HG03558 (cell line): ENCODE results near the gene ATP8A2.

Source experiments
- ATAC-seq: cut with Tn5 transposase; IDR thresholded peaks from one replicate; pipeline ENCODE4 v1.9.1; 2021; ENCODE audit warnings: moderate number of reproducible peaks; ENCODE audit not compliant: unreplicated experiment; ENCODE audit errors: extremely low read depth

The ATP8A2 gene

DNA sequence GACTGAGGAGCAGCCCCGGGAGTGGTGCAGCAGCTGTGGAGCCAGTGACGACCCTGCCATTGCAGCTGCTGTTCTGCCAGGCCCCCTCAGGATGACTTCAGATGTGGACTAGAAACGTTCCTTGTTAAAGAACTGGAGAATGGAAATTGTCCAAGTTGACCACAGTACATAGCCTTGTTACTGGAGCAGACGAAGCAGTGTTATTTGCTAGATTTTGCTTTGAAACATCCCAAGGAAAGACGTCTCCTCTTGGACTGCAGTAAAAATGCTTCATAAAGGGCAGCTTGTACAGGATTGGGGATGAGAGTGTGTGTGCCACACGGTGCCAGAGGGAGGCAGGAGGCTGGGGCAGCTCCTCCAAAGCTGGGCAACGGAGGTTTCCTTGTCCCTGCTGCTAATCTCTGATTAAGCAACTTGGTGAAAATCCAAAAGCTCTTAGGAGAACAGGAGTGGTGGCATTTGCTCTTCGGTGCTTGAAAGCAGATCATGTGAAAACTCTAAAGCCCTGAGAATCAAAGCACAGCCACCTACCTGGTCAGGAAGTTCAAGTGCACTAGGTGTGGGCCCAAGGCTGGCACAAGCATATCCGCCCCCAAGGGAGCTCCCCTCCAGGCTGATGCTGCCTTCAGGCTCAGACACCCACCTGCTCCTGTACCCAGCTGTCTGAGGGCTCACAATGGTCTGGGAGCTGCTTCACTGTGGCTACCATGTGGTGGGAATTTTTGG is 645.6 kb downstream of the ATP8A2 start:
- ATAC-seq = no peak

DNA sequence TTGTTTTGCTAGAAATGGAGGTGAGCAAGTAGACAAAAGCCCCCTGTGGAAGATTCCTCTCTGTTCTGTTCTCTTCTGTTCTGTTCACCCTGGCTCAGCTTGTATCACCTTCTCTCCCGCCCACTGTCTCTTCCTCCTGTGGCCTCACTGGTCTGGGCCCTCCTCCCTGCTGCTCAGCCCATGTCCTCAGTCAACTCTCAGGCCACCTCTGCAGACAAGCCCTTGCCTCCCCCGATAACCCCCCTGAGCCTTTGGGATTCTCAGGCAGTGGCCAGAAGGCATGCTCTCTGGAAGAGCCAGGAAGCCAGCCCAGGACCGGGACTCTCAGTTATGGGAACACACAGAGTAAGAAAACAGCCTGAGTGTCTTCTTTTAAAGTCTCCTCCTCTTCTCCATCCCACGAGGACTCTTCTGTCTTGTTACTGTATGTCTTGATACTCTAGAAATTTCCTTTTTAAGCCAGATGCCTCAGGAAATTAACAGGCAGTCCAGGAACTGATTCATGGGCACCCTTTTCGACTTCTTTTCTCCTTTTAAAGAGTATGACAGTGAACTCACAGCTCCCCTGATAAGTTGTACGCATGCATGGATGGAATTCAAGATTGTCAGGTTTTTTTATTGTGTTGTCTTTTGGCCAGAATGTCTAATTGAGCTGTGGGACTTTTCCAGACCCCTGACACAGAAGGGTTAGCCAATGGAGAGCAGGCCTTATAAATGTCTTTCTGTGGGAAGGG is 646.3 kb downstream of the ATP8A2 start:
- no peak for ATAC-seq

DNA sequence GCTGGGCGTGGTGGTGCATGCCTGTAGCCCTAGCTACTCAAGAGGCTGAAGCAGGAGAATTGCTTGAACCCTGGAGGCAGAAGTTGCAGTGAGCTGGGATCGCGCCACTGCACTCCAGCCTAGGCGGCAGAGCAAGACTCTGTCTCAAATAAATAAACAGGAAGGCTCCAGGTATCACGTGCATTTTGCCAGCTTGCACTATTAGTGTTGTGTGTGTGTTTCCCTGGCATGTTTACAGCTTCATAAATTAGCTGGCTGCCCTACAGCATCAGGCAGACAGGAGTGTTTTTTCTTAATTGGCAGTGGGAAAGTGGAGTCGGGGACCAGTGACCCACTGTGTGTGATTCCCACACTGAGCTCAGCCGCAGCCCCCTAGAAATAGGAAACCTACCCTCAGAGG is 647.5 kb downstream of the ATP8A2 start:
- no peak for ATAC-seq

DNA sequence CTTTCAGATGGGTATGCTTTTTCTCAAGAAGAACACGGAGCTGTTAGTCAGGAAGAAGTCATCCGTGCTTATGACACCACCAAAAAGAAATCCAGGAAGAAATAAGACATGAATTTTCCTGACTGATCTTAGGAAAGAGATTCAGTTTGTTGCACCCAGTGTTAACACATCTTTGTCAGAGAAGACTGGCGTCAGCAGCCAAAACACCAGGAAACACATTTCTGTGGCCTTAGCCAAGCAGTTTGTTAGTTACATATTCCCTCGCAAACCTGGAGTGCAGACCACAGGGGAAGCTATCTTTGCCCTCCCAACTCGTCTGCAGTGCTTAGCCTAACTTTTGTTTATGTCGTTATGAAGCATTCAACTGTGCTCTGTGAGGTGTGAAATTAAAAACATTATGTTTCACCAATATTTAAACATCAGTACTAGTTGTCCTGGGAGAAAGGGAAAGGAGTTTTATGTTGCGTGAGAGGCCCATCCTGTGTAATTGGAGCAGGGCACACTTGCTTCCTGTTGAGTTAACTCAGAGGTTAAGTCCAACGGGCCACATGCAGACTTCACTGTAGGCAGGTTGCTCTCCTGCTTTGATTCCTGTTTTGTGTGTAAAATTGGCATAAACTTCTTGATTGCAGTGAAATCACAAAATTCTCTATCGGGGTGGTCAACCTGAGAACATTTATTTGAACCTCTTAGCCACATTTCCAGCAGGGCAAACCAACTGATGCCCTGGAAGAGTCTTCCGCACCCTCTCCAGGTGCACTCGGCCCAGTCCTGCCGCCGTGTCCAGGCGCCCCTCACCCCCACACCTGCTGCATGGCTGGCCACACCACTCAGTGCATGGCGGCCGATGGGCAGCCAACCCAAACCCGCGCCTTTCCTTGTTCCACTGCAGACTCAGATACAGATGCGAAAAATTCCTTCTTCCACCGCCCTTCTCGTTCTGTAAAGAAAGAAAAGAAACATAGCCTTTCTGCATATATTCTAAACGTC is 648.4 kb downstream of the ATP8A2 start:
- no peak for ATAC-seq

DNA sequence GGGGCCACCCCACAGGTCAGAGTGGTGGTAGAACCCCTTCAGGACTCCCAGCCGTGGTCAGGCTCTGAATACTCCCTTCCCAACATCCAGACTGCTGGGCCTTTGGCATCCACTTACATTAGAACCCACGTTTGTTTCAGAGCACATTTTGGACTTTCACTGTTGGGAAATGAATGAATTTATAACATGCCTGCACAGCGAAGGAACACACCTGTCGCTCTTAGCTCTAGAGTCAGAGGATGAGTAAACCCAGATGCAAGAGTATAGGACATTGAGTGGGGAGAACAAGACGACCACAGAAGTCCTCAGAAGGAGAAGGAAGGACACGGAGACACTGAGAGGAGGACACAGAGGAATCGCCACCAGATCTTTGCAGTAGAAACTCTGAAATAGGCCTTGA is 649.1 kb downstream of the ATP8A2 start:
- ATAC-seq = no peak

DNA sequence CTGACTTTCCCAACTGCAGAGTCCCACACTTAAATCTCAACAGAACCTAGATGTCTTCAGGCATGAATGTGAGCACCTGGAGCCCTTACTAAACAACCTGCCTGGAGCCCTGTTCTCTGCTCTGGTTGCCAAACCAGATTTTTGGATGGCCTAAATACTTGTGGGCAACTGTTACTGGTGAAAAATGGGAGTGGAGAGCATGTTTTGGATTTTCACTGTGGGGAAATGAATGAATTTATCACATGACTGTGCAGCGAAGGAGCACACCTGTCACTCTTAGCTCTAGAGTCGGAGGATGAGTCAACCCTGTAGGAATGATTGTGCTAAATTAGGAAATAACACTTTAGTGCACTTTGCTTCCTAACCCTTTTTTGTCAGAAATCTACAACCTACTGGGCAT is 649.7 kb downstream of the ATP8A2 start:
- ATAC-seq = no peak

DNA sequence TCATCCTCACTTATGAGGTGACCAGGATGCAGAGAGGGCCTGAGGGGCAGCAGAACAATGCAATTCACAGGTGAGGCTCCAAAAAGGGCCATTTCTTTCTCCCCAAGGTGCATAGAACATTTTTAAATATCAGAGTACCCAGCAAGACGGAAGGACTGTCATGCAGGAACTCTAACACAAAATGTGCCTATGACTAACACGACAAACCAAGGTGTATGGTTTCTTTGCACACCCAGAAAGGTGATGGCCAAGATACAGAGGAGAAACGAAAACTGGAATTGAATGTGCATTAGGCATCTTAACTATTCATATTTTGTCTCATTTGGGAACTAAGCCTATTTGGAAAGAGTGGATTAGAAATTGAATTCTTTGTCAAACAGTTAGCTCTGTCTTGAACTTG is 650.2 kb downstream of the ATP8A2 start:
- no peak for ATAC-seq

DNA sequence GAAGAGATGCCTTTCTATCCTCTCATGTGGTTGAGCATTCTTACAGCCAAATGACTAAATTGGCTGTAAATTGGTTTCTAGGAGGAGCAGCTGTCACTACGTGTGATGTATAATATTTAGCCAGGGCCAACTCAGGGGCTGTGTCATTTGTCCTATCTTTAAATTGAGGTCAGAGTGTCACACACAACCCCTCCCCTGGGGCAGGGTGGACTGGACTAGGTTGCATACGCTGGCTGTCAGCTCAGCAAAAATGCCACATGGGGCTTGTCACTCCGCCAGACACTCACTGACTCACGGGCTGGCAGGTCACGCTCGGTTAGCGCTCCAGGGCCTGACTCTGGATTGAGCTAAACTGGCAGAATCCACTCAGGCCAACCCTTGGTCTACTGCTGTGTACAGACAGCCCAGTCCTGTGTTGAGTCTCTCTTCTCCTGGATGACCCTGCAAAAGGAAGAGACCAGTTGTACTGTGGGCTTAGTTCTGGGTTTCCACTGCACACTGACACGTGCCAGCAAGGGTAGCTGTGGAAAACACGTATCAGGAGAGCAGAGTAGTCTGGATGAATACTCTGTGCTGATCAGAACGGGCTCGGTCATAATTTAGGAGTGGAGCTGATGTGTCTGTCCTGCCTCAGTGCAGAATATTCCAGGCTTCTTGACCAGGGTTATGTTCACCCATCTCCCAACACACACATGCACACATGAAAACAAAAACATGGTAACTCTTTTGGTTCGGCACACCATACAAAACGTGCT is 650.9 kb downstream of the ATP8A2 start:
- no peak for ATAC-seq

DNA sequence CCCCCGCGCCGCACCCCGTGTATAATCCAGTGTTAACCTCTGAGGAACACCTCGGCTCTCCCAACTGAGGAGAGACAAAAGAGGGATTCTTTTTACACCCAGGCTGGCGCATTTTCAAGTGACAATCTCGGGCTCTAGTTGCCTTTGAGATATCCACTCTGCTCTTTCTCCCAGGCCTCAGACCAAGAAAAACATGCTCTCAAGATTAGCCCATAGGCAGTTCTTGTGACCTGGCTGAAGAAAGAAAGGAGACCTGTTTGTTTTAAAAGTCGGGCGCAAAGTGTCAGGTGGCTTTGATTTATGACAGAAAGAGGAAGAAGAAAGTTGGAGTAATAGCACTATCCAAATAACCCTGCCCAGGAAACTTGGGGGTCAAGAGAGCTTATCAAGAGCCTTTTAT is 652.8 kb downstream of the ATP8A2 start:
- ATAC-seq = no peak

DNA sequence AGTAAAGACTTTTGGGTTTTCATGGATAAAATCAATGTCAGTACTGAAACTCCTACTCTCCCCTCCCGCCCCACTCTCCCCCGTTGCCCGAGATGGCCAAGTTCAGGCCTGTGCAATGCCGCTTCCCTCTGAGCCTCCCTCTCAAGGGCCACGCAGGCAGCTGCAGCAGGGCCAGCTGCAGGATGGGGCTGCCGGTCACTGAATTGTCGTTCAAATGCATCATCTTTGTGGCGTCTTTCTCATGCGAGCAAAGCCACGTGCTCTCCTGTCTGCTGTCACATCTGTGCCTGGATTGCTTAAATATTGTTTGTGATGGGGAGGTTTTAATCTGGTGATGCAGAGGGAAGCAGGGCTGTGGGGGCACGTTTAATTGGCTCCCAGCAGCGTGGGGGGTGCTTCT is 653.4 kb downstream of the ATP8A2 start:
- no peak for ATAC-seq

DNA sequence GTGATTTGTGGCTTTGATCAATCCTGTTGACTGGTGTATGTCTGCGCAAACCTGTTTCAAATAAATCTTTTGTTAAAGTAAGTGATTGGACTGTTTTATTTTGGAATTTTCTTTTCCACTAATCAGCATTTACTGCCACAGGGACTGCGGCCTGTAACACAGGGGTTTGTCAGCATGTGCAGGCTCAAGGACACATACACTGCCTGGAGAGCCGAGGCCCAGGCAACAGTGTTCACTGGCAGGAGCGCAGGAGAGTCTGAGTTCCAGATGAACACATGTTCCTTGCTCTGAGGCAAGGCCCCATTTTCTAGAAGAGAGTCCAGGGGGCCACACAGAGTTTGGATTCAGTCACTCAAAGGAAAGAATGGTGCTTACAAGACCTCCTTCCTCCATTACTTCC is 654.0 kb downstream of the ATP8A2 start:
- no peak for ATAC-seq

DNA sequence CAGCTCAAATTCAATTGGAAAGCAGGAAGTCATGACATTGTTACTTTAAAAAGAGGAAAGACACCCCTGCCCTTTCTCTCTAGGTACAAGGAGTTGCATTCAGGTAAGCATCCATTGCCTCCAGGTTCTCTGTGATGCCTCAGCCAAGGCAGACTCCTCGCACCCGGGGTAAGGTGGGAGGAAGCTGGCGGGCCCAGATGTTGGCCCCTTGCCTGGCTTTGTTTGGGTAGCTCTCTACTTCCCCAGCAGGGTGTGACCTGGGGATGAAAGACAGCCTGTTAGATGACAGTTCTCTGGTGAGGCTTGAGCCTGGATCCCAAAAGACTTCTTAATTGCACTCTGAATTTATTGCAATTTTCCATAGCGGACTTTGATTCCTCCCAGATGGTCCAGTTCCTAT is 654.4 kb downstream of the ATP8A2 start:
- ATAC-seq = no peak

DNA sequence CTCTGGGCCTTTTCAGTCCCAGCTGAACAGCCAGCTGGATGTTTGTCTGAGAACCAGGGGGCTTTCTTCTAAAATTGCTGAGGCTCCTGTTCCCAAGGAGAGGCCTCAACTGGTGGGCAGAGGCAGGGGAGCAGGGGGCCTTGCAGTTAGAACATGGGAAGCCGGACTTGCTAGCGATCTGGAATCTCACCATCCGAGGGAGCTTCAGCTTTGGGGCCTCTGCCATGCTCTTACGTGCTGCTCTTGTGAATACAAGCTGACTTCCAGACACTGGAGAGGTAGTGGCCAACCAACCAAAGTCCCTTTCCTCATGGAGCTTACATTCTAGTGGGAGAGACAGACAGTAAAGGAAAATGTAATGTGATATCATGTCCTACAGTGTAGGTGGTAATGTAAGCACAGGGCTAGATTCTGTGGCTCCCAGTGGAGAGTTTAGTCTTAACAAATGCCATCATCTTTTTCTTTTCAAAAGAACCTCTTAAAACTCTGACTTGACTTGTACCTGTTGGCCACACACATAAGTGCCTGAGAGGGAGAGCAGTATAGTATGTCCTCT is 657.9 kb downstream of the ATP8A2 start:
- no peak for ATAC-seq

DNA sequence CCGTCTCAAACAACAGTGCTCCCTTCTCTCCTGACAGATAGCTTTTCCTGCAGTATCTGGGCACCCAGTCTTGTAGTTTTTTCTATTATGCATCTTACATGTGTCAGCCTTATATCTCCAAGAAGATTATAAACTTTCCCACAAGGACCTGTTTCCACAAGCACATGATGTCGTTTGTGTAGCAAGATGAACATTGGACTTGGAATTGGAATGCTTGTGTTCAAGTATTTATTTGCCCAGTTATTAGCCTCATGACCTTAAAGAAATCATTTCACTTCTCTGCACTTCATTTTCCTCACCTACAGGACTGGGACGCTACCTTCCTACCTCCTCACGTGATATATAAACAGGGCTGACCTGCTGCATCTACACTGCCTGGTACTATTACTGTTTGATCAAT is 658.6 kb downstream of the ATP8A2 start:
- ATAC-seq = no peak

DNA sequence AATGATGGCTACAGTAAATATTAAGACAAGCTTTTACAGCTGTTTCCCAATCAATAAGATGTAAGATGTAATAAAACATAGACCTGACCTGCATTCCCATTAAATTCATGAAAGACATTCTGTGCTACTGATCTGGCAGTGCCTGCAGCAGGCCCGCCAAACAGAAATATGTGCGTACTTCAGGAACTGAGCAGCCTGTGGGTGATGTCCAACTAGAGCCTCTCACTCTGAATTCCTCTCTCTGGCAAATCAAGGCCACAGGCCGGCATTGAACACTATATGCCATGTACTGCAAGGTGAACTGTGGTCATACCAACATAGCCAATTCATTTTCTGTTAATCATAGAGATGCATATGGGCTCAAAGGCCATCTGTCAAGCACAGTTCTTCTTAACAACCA is 662.2 kb downstream of the ATP8A2 start:
- ATAC-seq = no peak

DNA sequence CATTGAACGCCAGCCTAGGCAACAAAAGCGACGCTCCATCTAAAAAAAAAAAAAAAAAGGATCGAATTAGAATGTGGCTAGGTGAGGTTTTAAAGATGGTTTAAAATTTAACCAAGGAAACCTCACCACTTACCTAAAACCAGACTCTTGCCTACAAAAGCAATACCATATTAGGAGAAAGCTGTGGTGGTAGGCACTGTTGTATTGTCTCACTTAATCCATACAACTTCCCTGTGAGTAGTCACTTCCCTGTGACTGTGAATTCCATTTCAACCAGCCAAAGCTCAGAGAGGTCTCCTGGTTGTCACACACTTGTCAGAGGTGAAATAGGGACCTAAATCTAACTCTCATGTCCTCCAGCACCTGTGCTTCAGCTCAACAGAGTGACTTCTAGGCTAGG is 664.6 kb downstream of the ATP8A2 start:
- no peak for ATAC-seq

DNA sequence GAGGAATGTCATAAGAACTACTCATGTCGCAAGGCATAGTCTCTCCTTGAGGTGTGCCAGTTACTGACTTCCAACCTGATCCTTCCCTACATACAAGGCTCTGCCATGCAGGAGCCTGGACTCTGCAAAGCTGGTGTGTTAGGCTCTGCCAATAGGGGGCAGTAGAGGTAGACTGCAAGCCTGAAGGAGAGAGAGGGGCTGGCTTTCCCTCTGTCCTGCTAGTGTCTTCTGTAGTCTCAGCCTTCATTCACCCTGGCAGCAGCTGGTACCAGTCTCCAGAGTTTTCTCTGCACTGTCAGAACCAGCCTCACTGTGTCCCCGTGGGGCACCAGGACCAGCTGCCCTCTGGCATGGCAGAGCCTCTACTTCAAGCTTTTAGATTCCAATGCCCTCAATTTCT is 665.5 kb downstream of the ATP8A2 start:
- no peak for ATAC-seq

DNA sequence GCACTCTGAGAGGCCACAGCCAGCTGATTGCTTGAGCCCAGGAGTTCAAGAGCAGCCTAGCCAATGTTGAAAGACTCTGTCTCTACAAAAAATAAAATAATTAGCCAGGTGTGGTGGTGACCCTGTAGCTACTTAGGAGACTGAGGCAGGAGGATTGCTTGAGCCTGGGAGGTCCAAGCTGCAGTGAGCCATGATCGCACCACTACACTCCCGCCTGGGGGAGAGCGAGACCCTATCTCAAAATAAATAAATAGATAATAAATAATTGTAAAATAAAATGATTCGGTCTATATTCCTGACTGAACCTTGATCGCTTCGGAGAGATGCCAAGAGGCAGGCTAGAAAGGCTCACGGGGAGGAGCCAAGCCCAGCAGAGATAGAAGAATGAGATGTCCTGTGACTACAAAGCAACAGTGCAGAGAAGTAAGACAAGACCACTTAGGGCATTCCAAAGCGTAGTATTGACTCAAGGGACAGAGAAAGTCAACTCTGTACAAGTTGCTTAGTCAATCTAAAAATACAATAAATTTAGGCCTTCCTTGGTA is 667.2 kb downstream of the ATP8A2 start:
- ATAC-seq = no peak

DNA sequence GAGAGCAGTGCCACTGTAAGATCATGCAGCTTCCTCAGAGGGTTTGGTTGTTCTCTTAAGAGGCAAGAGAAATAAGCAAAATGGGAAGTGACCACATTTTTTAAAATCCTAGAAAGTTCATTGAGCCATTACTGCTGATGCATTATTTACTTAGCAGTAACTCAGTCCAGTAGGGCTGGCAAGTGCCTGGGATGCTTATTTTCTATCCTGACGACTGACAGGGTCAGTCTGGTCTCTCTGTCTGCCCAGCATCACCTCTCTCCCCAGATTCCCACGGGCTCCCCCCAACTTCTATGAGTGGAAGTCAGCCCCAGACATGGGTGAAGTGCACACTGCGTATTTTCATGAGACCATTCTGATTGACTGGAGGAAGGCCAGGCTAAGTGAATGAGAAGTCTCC is 669.7 kb downstream of the ATP8A2 start:
- ATAC-seq = no peak

DNA sequence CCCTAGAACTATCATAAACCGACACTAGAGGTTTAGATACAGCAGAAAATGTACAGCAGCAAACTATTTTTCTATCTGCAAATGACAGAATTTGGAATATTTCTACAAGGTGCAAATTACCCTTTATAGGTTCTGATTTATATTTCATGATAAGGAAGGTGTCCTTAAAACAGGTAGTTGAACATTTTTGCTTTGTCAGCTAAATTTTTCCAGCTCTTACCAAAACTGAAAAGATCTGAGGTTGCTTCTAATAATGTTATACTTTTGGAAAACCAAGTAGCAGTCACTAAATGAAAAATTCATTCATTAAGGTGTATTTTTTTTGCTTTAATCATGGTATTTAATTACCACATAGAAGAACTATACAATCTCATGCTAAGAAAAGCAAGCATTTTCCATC is 671.0 kb downstream of the ATP8A2 start:
- no peak for ATAC-seq
